Neural cell (in vitro differentiated cells): Measurements from ENCODE around the gene HUWE1.

ENCODE experiments used
- EP300 ChIP-seq: fragments of 450-650 bp; conservative IDR thresholded peaks from 2 replicates; pipeline ENCODE4 v1.6.1; 2014; ENCODE audit warnings: antibody characterized with exemption, mild to moderate bottlenecking, moderate library complexity; ENCODE audit not compliant: poor library complexity, severe bottlenecking
- EZH2 ChIP-seq: fragments of 200-600, 300-800 bp; shearing (Covaris generic), sonication (generic); IDR thresholded peaks from 2 replicates; pipeline ENCODE4 v1.6.1; 2014; ENCODE audit warnings: antibody characterized with exemption, low read length, borderline replicate concordance, mild to moderate bottlenecking; ENCODE audit not compliant: insufficient read depth, poor library complexity, severe bottlenecking
- POLR2AphosphoS5 ChIP-seq: IDR thresholded peaks from 2 replicates; pipeline ENCODE4 v1.6.1; 2012
- RAD21 ChIP-seq: fragments of 450-650 bp; conservative IDR thresholded peaks from 2 replicates; pipeline ENCODE4 v1.6.1; 2014; ENCODE audit warnings: antibody characterized with exemption, mild to moderate bottlenecking, moderate library complexity
- TAF1 ChIP-seq: IDR thresholded peaks from 2 replicates; pipeline ENCODE4 v1.6.1; 2012; ENCODE audit warnings: low read depth
- TF ChIP-seq, protein P1 (sequence below): fragments of 450-650 bp; IDR thresholded peaks from 2 replicates; pipeline ENCODE4 v1.5.1; 2014; ENCODE audit warnings: antibody characterized with exemption, mild to moderate bottlenecking, moderate library complexity; ENCODE audit not compliant: poor library complexity, severe bottlenecking
- TF ChIP-seq, protein P2 (sequence below): IDR thresholded peaks from 2 replicates; pipeline ENCODE4 v1.6.1; 2012; ENCODE audit warnings: borderline replicate concordance

DNA sequence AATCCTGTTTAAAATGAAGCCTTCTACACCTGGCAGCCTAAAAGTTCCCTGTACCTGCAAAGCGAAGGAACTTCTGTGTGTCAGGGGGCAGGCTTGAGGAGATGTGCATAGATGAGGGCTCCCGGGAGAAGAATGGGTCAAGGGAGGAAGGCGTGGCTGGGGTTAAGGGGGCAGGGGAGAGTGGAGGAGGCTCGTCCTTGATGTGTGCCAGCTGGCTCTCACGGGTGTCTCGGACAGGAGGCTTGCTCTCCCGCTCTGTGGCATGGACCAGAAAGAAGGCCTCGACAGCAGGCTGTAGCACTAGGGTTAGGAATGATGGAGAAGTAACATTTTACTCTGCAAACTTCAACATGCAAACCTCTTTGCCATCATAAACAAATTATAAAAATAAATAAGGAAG is 147.7 kb downstream of the HUWE1 start:
- TF ChIP-seq, protein P1, sequence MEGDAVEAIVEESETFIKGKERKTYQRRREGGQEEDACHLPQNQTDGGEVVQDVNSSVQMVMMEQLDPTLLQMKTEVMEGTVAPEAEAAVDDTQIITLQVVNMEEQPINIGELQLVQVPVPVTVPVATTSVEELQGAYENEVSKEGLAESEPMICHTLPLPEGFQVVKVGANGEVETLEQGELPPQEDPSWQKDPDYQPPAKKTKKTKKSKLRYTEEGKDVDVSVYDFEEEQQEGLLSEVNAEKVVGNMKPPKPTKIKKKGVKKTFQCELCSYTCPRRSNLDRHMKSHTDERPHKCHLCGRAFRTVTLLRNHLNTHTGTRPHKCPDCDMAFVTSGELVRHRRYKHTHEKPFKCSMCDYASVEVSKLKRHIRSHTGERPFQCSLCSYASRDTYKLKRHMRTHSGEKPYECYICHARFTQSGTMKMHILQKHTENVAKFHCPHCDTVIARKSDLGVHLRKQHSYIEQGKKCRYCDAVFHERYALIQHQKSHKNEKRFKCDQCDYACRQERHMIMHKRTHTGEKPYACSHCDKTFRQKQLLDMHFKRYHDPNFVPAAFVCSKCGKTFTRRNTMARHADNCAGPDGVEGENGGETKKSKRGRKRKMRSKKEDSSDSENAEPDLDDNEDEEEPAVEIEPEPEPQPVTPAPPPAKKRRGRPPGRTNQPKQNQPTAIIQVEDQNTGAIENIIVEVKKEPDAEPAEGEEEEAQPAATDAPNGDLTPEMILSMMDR: no peak
- TF ChIP-seq EZH2 (no peak), POLR2AphosphoS5 (no peak), EP300 (no peak), RAD21 (no peak), TAF1 (no peak)
- TF ChIP-seq, protein P2, sequence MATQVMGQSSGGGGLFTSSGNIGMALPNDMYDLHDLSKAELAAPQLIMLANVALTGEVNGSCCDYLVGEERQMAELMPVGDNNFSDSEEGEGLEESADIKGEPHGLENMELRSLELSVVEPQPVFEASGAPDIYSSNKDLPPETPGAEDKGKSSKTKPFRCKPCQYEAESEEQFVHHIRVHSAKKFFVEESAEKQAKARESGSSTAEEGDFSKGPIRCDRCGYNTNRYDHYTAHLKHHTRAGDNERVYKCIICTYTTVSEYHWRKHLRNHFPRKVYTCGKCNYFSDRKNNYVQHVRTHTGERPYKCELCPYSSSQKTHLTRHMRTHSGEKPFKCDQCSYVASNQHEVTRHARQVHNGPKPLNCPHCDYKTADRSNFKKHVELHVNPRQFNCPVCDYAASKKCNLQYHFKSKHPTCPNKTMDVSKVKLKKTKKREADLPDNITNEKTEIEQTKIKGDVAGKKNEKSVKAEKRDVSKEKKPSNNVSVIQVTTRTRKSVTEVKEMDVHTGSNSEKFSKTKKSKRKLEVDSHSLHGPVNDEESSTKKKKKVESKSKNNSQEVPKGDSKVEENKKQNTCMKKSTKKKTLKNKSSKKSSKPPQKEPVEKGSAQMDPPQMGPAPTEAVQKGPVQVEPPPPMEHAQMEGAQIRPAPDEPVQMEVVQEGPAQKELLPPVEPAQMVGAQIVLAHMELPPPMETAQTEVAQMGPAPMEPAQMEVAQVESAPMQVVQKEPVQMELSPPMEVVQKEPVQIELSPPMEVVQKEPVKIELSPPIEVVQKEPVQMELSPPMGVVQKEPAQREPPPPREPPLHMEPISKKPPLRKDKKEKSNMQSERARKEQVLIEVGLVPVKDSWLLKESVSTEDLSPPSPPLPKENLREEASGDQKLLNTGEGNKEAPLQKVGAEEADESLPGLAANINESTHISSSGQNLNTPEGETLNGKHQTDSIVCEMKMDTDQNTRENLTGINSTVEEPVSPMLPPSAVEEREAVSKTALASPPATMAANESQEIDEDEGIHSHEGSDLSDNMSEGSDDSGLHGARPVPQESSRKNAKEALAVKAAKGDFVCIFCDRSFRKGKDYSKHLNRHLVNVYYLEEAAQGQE: no peak
